ENCODE results near the gene TRAF2.

DNA sequence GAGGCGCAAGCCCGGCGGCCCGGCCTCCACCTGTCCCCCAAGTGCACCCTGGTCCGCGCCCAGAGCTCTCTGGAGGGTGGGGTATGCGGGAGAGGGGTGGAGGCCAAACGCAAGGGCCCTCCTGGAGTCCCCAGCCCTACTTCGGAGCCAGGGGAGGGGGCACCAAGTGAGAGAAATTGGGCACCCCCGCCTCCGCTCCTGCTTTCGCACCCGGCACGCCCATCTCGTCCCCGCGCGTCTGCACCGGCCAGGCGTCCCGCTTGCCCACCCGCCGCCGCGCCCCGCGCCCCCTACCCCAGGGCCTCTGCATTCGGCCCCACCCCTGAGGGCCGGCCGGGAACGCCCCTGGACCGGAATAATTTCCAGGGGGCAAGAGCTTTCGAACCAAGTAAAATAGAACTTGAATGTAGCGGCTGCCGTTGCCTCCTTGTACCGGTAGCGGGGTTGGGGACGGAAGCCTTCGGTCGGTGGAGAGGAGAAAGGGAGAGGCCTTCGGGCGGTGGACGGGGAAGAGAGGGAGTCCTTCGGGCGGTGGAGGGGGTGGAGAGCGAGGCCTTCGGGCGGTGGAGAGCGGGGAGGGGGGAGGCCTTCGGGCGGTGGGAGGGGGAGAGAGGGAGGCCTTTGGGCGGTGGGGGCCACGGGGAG is 37.8 kb upstream of the TRAF2 start:
- TF ChIP-seq, protein P1, sequence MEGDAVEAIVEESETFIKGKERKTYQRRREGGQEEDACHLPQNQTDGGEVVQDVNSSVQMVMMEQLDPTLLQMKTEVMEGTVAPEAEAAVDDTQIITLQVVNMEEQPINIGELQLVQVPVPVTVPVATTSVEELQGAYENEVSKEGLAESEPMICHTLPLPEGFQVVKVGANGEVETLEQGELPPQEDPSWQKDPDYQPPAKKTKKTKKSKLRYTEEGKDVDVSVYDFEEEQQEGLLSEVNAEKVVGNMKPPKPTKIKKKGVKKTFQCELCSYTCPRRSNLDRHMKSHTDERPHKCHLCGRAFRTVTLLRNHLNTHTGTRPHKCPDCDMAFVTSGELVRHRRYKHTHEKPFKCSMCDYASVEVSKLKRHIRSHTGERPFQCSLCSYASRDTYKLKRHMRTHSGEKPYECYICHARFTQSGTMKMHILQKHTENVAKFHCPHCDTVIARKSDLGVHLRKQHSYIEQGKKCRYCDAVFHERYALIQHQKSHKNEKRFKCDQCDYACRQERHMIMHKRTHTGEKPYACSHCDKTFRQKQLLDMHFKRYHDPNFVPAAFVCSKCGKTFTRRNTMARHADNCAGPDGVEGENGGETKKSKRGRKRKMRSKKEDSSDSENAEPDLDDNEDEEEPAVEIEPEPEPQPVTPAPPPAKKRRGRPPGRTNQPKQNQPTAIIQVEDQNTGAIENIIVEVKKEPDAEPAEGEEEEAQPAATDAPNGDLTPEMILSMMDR (IDR thresholded peaks at IDR 0.05; ENCODE audit: insufficient read depth, low read depth, low read length) = no peak
- TF ChIP-seq EZH2 (IDR thresholded peaks at IDR 0.05; ENCODE audit: insufficient read depth, low read length) = no peak

All from astrocyte (in vitro differentiated cells and primary cell).